AG10803 (cell line): ENCODE measurements around the gene POLD1.
A peak's percentile ranks its signal among the peaks of the same experiment; 100 is the strongest.

Source experiments
- DNase-seq: peaks from one replicate; pipeline ENCODE4 v3.0.0; 2010; ENCODE audit warnings: low read depth
- H3K4me3 ChIP-seq: 2 replicates; pipeline ENCODE4 v1.5.1; 2011; ENCODE audit warnings: mild to moderate bottlenecking, low read length, control low read depth
- CTCF ChIP-seq: conservative IDR thresholded peaks from 2 replicates; pipeline ENCODE4 v1.5.1; 2011; ENCODE audit warnings: mild to moderate bottlenecking, low read length, control low read depth, inconsistent platforms

Gene POLD1

GRCh38 chr19:50422397-50423278 is 38.5 kb downstream of the POLD1 start:
- H3K4me3 ChIP-seq = no peak overlapping the region
- no peak for DNase-seq
- no peak for TF ChIP-seq CTCF

GRCh38 chr19:50423279-50424113 is 39.3 kb downstream of the POLD1 start:
- no peak for DNase-seq
- H3K4me3 ChIP-seq = no peak overlapping the region
- TF ChIP-seq CTCF = no peak

- no peak for DNase-seq
- no peak overlapping the region for H3K4me3 ChIP-seq
- TF ChIP-seq CTCF = no peak
Measured at GRCh38 chr19:50425581-50425980, 41.4 kb downstream of the POLD1 start.

- H3K4me3 ChIP-seq = 0 out of 2 replicates have a peak overlapping the region, but pooled peaks have one; percentile 29
- no peak for DNase-seq
Measured at GRCh38 chr19:50427318-50427925, 43.3 kb downstream of the POLD1 start.

GRCh38 chr19:50427997-50428425 is 43.9 kb downstream of the POLD1 start:
- peak; percentile 69 for DNase-seq
- peak overlapping the region; percentile 29; the same call in 1 of the 2 replicates for H3K4me3 ChIP-seq
- TF ChIP-seq CTCF = no peak

More at GRCh38 chr19:50427318-50427925, 43.3 kb downstream of the POLD1 start:
- no peak for TF ChIP-seq CTCF

- no peak for TF ChIP-seq CTCF
- H3K4me3 ChIP-seq = no peak overlapping the region
- no peak for DNase-seq
Measured at GRCh38 chr19:50428772-50429463, 44.8 kb downstream of the POLD1 start.
